Activated CD8-positive, alpha-beta T cell treated with anti-CD3 and anti-CD28 coated beads, Interleukin-2, amount 10 ng/mL, durations not matched to agents 7 days and 5 days (primary cell): ENCODE results near the gene GNG14. TPM values are rescaled to one million over a fixed set of nuclear protein-coding genes. Genes with fewer than 3 reads are reported as not detected.
"Not testable (repeated sequence)": the region's sequence is repeated elsewhere in the genome, so short reads cannot be mapped to it uniquely, and the experiment has no call there.

Source experiments
- ATAC-seq: fragments of 150-1000 bp; cut with Tn5 transposase; one replicate; pipeline ENCODE4 v1.10.0; 2021; ENCODE audit warnings: moderate library complexity
- CTCF ChIA-PET: fragments of 350-600 bp; sonication (Branson Sonifier 250); formaldehyde crosslinking; loops from one replicate; lab custom pipeline; 2021; ENCODE audit warnings: antibody characterized with exemption; lab: Charles Lee
- POLR2A ChIA-PET: fragments of 350-600 bp; sonication (Branson Sonifier 250); formaldehyde crosslinking; loops from one replicate; lab custom pipeline; 2021; ENCODE audit warnings: antibody characterized with exemption; lab: Charles Lee
- DNase-seq: peaks from one replicate; pipeline ENCODE4 v3.0.0-alpha.2; 2020
- H3K27ac Mint-ChIP-seq: one replicate; pipeline ENCODE4 v1.8.0; 2021; ENCODE audit warnings: mild to moderate bottlenecking, mixed read lengths
- H3K27me3 Mint-ChIP-seq: one replicate; pipeline ENCODE4 v1.8.0; 2021; ENCODE audit warnings: low read depth, mixed read lengths
- H3K36me3 Mint-ChIP-seq: one replicate; pipeline ENCODE4 v1.8.0; 2021; ENCODE audit warnings: low read depth, mixed read lengths
- H3K4me1 Mint-ChIP-seq: one replicate; pipeline ENCODE4 v1.8.0; 2021; ENCODE audit warnings: low read depth, mixed read lengths
- H3K4me3 Mint-ChIP-seq: one replicate; pipeline ENCODE4 v1.8.0; 2021; ENCODE audit warnings: mild to moderate bottlenecking, mixed read lengths
- H3K9me3 Mint-ChIP-seq: one replicate; pipeline ENCODE4 v1.8.0; 2022; ENCODE audit warnings: mixed read lengths; ENCODE audit not compliant: insufficient read depth
- total RNA-seq, 2 experiments: library from RNA; stranded (reverse); gene quantifications; one replicate each; pipeline ENCODE4 v1.2.3, GENCODE V29; 2021

GNG14 gene
- total RNA-seq, 2 experiments from 2014 or later: not detected

DNA sequence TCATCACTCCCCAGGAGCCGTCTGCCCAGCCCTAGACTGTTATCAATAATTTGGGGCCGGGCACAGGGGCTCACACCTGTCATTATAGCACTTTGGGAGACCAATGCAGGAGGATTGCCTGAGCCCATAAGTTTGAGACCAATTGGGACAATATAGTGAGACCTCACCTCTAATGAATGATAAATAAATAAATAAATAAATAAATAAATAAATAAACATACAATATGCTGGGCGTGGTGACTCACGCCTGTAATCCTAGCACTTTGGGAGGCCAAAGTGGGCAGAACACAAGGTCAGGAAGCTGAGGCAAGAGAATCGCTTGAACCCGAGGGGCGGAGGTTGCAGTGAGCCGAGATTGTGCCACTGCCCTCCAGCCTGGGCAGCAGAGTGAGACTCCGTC lies 25.5 kb downstream of the GNG14 start:
- H3K27me3 Mint-ChIP-seq, POLR2A ChIA-PET, H3K4me1 Mint-ChIP-seq, H3K9me3 Mint-ChIP-seq, DNase-seq, H3K4me3 Mint-ChIP-seq, ATAC-seq, H3K27ac Mint-ChIP-seq: not testable (repeated sequence)
- CTCF ChIA-PET: interaction anchor here (6.6 kb wide), 1 partner anchor 46 kb away, joined by 81 read pairs; no protein-coding TSS in a partner anchor
- peaks cover 50% of the 10 kb centered on the region for H3K36me3 Mint-ChIP-seq

DNA sequence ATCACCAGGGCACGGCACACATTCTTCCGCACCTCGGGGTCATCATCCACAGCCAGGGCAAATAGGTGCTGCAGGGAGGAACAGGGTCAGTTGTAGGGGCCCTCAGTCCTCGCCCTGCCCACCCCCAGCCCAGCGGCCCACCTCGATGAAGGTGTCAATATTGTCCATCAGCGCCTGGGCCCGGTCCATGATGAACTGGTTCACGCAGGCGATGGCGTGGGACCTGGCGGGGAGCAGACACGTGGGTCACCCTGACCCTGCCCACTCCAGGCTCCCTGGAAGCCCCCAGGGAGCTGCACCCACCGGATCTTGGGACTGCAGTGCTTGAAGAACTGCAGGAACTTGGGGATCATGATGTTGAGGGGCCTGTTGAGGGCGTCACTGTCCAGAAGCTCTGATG lies 27.3 kb downstream of the GNG14 start:
- POLR2A ChIA-PET: no interaction called here

DNA sequence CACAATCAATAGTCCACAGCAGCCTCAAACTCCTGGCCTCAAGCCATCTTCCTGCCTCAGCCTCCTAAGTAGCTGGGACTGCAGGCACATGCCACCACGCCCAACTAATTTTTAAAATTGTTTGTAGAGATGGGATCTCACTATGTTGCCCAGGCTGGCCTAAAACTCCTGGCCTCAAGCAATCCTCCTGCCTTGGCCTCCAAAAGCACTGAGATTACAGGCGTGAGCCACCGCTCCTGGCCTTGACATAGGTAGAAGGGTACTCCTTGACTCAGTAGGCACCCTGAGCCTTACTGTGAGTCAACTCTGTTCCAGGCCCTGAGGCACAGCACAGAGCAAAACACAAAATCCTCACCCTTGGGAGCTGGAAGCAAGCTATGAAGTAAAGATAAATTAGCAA lies 28.1 kb downstream of the GNG14 start:
- Mint-ChIP-seq H3K27me3 (no peaks in the 10 kb centered on the region), H3K4me3 (no peak overlapping the region), H3K4me1 (peaks cover 17% of the 10 kb centered on the region), H3K36me3 (peaks cover 52% of the 10 kb centered on the region), H3K27ac (peak overlapping the region; percentile 16), H3K9me3 (no peaks in the 10 kb centered on the region)
- POLR2A ChIA-PET: interaction anchor here (0.6 kb wide), 1 partner anchor 131 kb away, joined by 3 read pairs; no protein-coding TSS in a partner anchor
- DNase-seq (no peak), ATAC-seq (no peak)
- CTCF ChIA-PET: interaction anchor here (1.3 to 6.6 kb wide), 4 partner anchors 19 to 50 kb away, joined by 4 to 81 read pairs (median 6); partner anchors contain the start of gene FBXW9

More for the DNA sequence above, 27.3 kb downstream of the GNG14 start:
- Mint-ChIP-seq H3K27me3 (no peaks in the 10 kb centered on the region), H3K9me3 (no peaks in the 10 kb centered on the region), H3K4me1 (peaks cover 11% of the 10 kb centered on the region), H3K36me3 (peaks cover 55% of the 10 kb centered on the region), H3K27ac (no peak overlapping the region), H3K4me3 (no peak overlapping the region)
- CTCF ChIA-PET: interaction anchor here (1.0 to 6.6 kb wide), 3 partner anchors 45 to 133 kb away, joined by 3 to 81 read pairs (median 3); no protein-coding TSS in a partner anchor
- DNase-seq: no peak
- ATAC-seq: no peak

DNA sequence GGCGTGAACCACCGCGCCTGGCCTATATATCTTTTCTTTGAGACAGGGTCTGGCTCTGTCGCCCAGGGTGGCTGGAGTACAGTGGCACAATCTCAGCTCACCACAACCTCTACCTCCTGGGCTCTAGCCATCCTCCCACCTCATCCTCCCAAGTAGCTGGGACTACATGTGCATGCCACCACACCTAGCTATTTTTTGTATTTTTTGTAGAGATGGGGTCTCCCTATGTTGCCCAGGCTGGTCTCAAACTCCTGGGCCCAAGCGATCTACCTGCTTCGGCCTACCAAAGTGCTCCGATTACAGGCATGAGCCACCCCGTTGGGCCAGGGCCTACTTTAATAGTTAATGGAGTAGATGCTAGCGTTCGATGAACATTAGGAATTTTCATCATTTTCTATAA lies 32.5 kb downstream of the GNG14 start:
- H3K4me1 Mint-ChIP-seq: peaks cover 30% of the 10 kb centered on the region

DNA sequence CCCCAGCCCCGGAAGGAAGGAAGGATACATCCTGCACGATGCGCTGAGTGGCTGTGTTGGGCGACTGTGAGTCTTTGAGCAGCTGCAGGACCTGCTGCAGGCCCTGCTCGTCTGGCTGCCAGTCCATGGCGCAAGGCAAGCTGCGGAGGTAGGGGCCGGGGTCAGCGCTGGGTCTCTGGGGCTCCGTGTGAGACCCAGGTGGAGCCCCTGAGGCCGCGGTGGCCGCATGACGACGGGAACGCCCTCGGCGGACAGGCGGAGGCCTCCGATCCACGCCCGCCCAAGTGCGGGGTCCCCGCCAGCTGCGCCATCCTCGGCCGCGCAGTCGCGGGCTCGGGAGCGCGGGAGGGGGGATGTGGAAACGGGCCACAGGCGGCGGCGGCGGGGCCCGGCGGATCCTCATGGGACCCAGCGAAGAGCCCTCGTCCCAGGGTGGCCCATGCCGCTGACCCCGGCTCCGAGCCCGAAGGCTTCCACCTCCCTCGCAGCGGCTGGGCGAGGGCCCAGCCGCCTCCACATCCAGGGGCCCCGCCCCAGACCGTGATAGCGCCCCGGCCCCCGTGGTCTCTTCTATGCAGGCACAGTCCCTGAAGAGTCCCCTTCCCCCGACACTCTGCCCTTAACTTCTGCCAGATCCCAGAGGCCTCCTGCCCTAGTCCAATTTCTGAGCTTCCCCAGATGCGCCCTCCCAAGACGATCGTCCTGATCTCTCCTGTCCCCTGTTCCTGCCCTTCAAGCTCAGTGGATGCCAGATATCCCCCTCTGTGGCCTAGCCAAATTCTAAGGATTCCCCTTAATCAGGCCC lies 33.3 kb downstream of the GNG14 start:
- H3K36me3 Mint-ChIP-seq: peaks cover 38% of the 10 kb centered on the region
- no peaks in the 10 kb centered on the region for H3K9me3 Mint-ChIP-seq
- ChIA-PET POLR2A (interaction anchor here (0.9 to 5.6 kb wide), 6 partner anchors 14 to 80 kb away, joined by 3 to 109 read pairs (median 6); partner anchors contain the start of genes DHPS, FBXW9, GET3 and JUNB), CTCF (interaction anchor here (0.9 to 9.2 kb wide), 11 partner anchors 13 to 126 kb away, joined by 3 to 85 read pairs (median 9); partner anchors contain the start of genes GET3, JUNB and TRIR)
- DNase-seq (peak; percentile 54), ATAC-seq (no peak)
- peak overlapping the region; percentile 94 for H3K27ac Mint-ChIP-seq
- H3K4me1 Mint-ChIP-seq: peaks cover 30% of the 10 kb centered on the region
- H3K27me3 Mint-ChIP-seq: no peaks in the 10 kb centered on the region
- H3K4me3 Mint-ChIP-seq: peak overlapping the region; percentile 96

More for the DNA sequence above, 32.5 kb downstream of the GNG14 start:
- DNase-seq: no peak
- ChIA-PET CTCF (interaction anchor here (0.9 to 9.2 kb wide), 7 partner anchors 13 to 127 kb away, joined by 3 to 85 read pairs (median 4); partner anchors contain the start of genes GET3 and TRIR), POLR2A (interaction anchor here (0.9 to 5.6 kb wide), 3 partner anchors 14 to 81 kb away, joined by 3 to 109 read pairs (median 4); partner anchors contain the start of genes DHPS, GET3 and TRIR)
- ATAC-seq: no peak
- no peaks in the 10 kb centered on the region for H3K27me3 Mint-ChIP-seq
- peaks cover 42% of the 10 kb centered on the region for H3K36me3 Mint-ChIP-seq
- no peaks in the 10 kb centered on the region for H3K9me3 Mint-ChIP-seq
- H3K27ac Mint-ChIP-seq: peak overlapping the region; percentile 94
- peak overlapping the region; percentile 88 for H3K4me3 Mint-ChIP-seq

DNA sequence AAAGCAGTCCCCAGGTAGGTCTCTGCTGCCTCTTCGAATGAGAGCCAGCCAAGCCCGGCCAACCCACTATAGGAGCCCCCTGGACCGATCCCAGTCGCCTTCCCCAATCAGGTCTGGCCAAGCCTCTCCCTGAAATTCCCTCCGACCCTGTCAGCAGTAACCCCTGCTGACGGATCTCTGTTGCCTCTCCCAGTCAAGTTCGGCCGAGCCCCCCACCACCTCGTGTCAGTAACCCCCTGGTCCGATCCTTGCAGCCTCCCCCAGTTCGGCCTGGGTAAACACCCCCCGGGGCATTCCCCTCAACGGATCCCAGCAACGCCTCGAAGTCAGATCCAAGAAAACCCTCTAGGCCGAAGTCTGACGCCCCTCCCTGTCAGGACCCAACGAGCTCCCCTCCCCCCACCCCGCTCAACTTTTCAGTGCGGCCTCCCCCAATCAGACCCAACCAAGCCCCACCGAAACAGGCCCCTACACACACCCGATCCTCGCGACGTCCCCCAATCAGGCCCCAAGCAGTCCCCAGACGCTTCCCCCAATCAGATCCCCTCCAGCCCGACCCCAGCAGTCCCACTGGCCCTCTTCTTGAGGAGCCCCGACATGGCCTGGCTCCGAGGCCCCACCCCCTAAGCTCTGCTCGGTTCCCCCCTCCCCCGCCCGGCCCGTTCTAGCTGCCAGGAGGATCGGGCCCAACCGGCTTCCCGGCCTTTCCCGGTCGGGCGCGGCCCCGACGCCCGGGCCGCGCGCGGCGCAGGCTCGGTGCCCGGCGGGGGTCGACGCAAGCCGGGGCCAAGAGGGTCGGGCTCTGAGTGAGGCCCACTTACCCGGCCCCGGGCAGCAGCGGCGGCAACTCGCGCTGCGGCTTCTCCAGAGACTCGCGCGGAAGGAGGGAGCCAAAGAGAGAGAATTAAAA lies 34.1 kb downstream of the GNG14 start:
- CTCF ChIA-PET: interaction anchor here (1.0 to 9.2 kb wide), 10 partner anchors 12 to 77 kb away, joined by 3 to 85 read pairs (median 6); partner anchors contain the start of genes JUNB, MAN2B1 and TRIR
- Mint-ChIP-seq H3K27ac (peak overlapping the region; percentile 93), H3K4me3 (peak overlapping the region; percentile 96), H3K9me3 (no peaks in the 10 kb centered on the region), H3K4me1 (peaks cover 28% of the 10 kb centered on the region), H3K36me3 (peaks cover 37% of the 10 kb centered on the region), H3K27me3 (no peaks in the 10 kb centered on the region)
- POLR2A ChIA-PET: interaction anchor here (0.6 to 5.6 kb wide), 5 partner anchors 13 to 70 kb away, joined by 3 to 109 read pairs (median 7); partner anchors contain the start of genes DHPS, FBXW9, GET3 and JUNB
- peak; percentile 51 for ATAC-seq
- peak; percentile 66 for DNase-seq

DNA sequence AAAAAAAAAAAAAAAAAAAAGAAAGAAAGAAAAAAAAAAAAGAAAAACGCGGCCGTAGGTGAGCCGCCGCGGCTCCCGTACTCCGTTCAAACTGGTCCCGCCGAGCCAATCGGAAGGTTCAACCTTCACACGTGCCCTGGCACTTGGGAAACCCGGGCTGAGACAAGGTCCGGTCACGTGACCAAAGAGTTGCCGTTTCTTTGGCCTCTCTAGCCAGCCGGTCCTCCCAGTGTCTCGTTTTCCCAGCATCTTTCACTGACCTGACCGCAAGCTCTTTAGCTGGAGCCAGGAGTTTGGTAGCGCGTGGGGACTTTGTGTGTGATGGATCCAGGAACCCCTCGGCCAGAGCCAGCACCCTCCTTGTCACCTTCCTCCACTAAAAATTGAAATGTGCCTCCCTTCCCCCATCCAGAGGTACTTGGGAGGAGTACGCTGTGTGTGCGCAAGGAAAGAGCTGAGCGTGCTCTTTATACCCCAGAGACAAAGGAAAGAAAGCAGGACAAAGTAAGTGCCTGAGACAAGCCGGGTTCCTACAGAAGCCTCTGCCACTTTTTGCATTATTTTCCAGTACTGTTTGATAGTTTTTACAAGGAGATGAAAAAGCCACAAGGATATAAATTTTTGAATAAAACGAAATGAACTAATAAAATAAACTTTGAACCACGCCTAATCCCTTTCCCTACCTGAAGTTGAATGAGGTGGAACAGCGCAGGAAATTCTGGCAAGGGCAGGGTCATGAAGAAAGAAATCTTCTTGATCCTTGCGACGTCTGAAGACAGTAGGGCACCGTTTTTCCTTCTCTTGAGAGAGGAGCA lies 35.0 kb downstream of the GNG14 start:
- Mint-ChIP-seq H3K27me3 (no peaks in the 10 kb centered on the region), H3K36me3 (peaks cover 41% of the 10 kb centered on the region), H3K27ac (peak overlapping the region; percentile 86), H3K4me1 (peaks cover 29% of the 10 kb centered on the region), H3K9me3 (no peaks in the 10 kb centered on the region), H3K4me3 (peak overlapping the region; percentile 85)
- POLR2A ChIA-PET: interaction anchor here (0.6 to 5.6 kb wide), 13 partner anchors 9 to 191 kb away, joined by 3 to 109 read pairs (median 4); partner anchors contain the start of genes DHPS, FBXW9, GET3 and JUNB
- CTCF ChIA-PET: interaction anchor here (0.7 to 9.2 kb wide), 16 partner anchors 11 to 925 kb away, joined by 3 to 85 read pairs (median 3); partner anchors contain the start of genes JUNB, MAN2B1 and TRIR
- DNase-seq: peak; percentile 98
- ATAC-seq: peak; percentile 91

DNA sequence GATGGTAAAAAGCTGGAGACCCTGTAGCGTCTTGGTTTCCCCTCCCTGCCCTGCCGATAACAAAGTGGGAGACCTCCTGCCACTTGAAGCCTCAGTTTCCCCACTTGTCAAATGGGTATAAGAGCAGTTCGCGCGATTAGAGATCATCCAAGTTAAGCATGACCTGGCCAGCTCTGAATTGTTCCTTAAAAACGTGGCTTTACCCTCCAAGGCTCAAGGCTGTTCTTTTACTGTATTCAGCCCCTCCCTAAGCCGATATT lies 35.5 kb downstream of the GNG14 start:
- Mint-ChIP-seq H3K4me1 (peaks cover 28% of the 10 kb centered on the region), H3K36me3 (peaks cover 44% of the 10 kb centered on the region)

DNA sequence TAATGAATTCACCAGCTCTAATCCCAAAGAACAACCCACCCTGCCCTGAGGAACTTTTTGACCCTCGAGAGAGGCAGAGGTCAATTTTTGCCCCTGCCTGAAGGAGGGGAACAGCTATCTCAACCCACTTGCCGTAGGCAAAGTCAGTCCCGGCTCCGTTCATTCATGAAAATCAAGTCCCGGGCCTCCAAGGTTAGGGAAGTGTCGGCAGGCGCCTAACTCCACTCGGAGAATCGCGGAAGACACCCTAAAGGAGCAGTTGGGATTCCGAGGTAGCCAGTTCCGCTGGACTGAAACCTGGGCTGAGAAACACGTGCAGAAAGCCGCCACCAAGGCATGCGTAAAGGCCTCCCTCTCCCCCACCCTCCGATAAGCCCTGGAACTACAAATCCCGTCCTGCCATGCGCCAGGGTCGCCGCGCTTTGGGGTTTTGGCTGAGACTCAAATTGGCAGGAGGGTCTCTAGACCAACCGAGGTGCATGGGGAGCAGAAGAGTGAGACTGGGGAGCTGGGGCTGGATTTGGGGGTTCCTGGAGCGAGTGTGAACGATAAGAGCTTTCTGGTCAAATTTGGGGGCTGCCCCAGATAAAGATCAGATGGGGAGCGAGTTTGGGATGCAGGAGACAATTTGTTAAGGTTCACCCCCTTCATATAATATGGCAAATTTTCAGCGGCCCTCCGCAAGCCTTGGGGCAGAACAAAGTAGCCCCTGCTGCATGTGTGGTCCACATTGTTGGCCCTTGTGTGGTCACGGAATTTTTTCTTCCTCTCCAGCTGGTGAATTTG lies 36.0 kb downstream of the GNG14 start, which contains the start of gene TNPO2:
Gene TNPO2 (minus strand): TSS at position 292 of the 786 bp plus-strand sequence. CDS start 2,955 bp downstream, outside the sequence.
- H3K9me3 Mint-ChIP-seq: no peaks in the 10 kb centered on the region
- ChIA-PET CTCF (interaction anchor here (0.7 to 9.2 kb wide), 12 partner anchors 10 to 926 kb away, joined by 3 to 85 read pairs (median 4); partner anchors contain the start of gene TRIR), POLR2A (interaction anchor here (0.8 to 5.6 kb wide), 6 partner anchors 11 to 190 kb away, joined by 3 to 109 read pairs (median 4); partner anchors contain the start of genes DHPS, FBXW9, GET3 and TRIR)
- H3K4me1 Mint-ChIP-seq: peaks cover 25% of the 10 kb centered on the region
- ATAC-seq (peak; percentile 41), DNase-seq (peak; percentile 84)
- peak within 1 kb of the TSS; percentile 86 for H3K27ac Mint-ChIP-seq
- peaks cover 42% of the 10 kb centered on the region for H3K36me3 Mint-ChIP-seq
- peak within 1 kb of the TSS; percentile 85 for H3K4me3 Mint-ChIP-seq
- no peaks in the 10 kb centered on the region for H3K27me3 Mint-ChIP-seq

More for the DNA sequence above, 35.5 kb downstream of the GNG14 start:
- ATAC-seq: no peak
- DNase-seq: no peak
- ChIA-PET POLR2A (interaction anchor here (0.6 to 5.6 kb wide), 10 partner anchors 9 to 190 kb away, joined by 3 to 109 read pairs (median 4); partner anchors contain the start of genes DHPS, FBXW9, GET3 and JUNB), CTCF (interaction anchor here (0.7 to 9.2 kb wide), 12 partner anchors 10 to 926 kb away, joined by 3 to 85 read pairs (median 4); partner anchors contain the start of genes JUNB and TRIR)
- H3K4me3 Mint-ChIP-seq: peak overlapping the region; percentile 85
- H3K9me3 Mint-ChIP-seq: no peaks in the 10 kb centered on the region
- H3K27ac Mint-ChIP-seq: peak overlapping the region; percentile 86
- no peaks in the 10 kb centered on the region for H3K27me3 Mint-ChIP-seq
